Breast epithelium (tissue), 3 donors: ENCODE data around the gene RRAD.

Experiments
- POLR2AphosphoS5 ChIP-seq, 3 donors: sonication (generic); formaldehyde crosslinking; IDR thresholded peaks; one replicate each; pipeline ENCODE4 v1.6.1; 2017; ENCODE audit warnings: antibody characterized with exemption in 3 of 3
- TF ChIP-seq, protein P1 (sequence below), 3 donors: fragments of 450-650 bp; IDR thresholded peaks; one replicate each; pipeline ENCODE4 v1.5.1; 2016 to 2017; ENCODE audit warnings: antibody characterized with exemption in 3 of 3, mild to moderate bottlenecking in 3 of 3, moderate library complexity in 3 of 3

DNA sequence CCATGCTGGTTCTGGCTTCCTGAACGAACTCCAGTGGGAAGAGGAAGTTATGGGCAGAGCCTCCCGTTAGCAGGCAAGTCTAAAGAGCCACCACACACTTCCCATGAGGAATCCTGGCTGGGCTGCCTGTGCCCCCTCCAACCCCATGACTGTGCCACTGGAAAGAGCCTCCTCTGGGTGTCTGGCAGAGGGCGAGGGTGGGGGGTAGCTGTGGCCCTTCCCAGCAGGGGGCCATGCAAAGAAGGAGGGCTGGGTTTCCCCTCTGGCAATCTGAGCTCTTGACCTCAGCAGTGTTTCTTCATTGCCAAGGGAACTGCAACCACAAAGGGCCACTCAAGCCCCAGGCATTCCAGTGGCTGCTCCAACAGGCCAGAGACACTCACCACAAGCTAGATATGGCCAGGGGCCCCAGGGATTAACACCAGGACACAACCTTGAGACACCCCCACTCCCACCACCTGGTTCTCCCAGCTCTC lies 1.7 kb upstream of the RRAD start:
- TF ChIP-seq, protein P1, sequence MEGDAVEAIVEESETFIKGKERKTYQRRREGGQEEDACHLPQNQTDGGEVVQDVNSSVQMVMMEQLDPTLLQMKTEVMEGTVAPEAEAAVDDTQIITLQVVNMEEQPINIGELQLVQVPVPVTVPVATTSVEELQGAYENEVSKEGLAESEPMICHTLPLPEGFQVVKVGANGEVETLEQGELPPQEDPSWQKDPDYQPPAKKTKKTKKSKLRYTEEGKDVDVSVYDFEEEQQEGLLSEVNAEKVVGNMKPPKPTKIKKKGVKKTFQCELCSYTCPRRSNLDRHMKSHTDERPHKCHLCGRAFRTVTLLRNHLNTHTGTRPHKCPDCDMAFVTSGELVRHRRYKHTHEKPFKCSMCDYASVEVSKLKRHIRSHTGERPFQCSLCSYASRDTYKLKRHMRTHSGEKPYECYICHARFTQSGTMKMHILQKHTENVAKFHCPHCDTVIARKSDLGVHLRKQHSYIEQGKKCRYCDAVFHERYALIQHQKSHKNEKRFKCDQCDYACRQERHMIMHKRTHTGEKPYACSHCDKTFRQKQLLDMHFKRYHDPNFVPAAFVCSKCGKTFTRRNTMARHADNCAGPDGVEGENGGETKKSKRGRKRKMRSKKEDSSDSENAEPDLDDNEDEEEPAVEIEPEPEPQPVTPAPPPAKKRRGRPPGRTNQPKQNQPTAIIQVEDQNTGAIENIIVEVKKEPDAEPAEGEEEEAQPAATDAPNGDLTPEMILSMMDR (IDR thresholded peaks at IDR 0.05), result no peak
- no peak for TF ChIP-seq POLR2AphosphoS5 (IDR thresholded peaks at IDR 0.05)
